Gastroesophageal sphincter (tissue), 4 donors: ENCODE data around the gene CALML6. TPM values are rescaled to one million over a fixed set of nuclear protein-coding genes. Genes with fewer than 3 reads are reported as not detected.

Experiments used
- ATAC-seq: fragments of 150-250 bp; one replicate; pipeline ENCODE4 v1.9.1; 2016; ENCODE audit warnings: mild to moderate bottlenecking, moderate library complexity
- H3K27ac ChIP-seq, 4 donors: fragments of 200-600 bp; sonication (generic) in 3 of 4; 1 replicate in 3 of 4; 2 replicates in 1 of 4; pipeline ENCODE4 v1.5.1; 2016 to 2019
- H3K27me3 ChIP-seq: fragments of 200-600 bp; sonication (generic); one replicate; pipeline ENCODE4 v1.5.1; 2019
- H3K36me3 ChIP-seq, 2 donors: fragments of 200-600 bp; sonication (generic); one replicate each; pipeline ENCODE4 v1.5.1; 2019; ENCODE audit warnings: control low read depth in 1 of 2
- H3K4me1 ChIP-seq, 3 donors: fragments of 200-600 bp; sonication (generic); 1 replicate in 2 of 3; 2 replicates in 1 of 3; pipeline ENCODE4 v1.5.1; 2016 to 2019; ENCODE audit warnings: control low read depth in 2 of 3
- H3K4me3 ChIP-seq, 2 donors: fragments of 200-600 bp; sonication (generic); one replicate each; pipeline ENCODE4 v1.5.1; 2019; ENCODE audit warnings: mild to moderate bottlenecking in 1 of 2, moderate library complexity in 1 of 2
- H3K9me3 ChIP-seq, 3 donors: fragments of 200-600 bp; sonication (generic); one replicate each; pipeline ENCODE4 v1.5.1; 2017 to 2019; ENCODE audit warnings: control low read depth in 2 of 3
- EP300 ChIP-seq: sonication (generic); formaldehyde crosslinking; IDR thresholded peaks from one replicate; pipeline ENCODE4 v1.6.1; 2017; ENCODE audit warnings: antibody characterized with exemption, mild to moderate bottlenecking
- POLR2A ChIP-seq, 2 donors: fragments of 450-650 bp; IDR thresholded peaks; one replicate each; pipeline ENCODE4 v1.6.1; 2017; ENCODE audit warnings: antibody characterized with exemption in 2 of 2, mild to moderate bottlenecking in 2 of 2, moderate library complexity in 1 of 2
- POLR2AphosphoS5 ChIP-seq: sonication (generic); formaldehyde crosslinking; IDR thresholded peaks from one replicate; pipeline ENCODE4 v1.6.1; 2017; ENCODE audit warnings: antibody characterized with exemption
- WGBS, 2 donors: methylation state at CpG; one replicate each; pipeline ENCODE4 v1.1.5; 2018; ENCODE audit warnings: low coverage in 1 of 2; 5-methylcytosine and 5-hydroxymethylcytosine counted together
- total RNA-seq, 4 donors: library from RNA; depleted of rRNA; stranded (reverse); fragments of >200 nt; gene quantifications; one replicate each; pipeline ENCODE4 v1.1.0, GENCODE V29; 2016
- TF ChIP-seq, protein P1 (sequence below), 4 experiments: fragments of 200-600 bp in 2 of 4; fragments of 450-650 bp in 2 of 4; sonication (generic) in 1 of 4; IDR thresholded peaks; one replicate each; pipeline ENCODE4 v1.5.1; 2017 to 2019; ENCODE audit warnings: antibody characterized with exemption in 4 of 4, mild to moderate bottlenecking in 2 of 4, moderate library complexity in 2 of 4

Gene CALML6
- total RNA-seq, 4 donors from 2014 or later: 0.40 to 0.47 TPM; not detected in 2

DNA sequence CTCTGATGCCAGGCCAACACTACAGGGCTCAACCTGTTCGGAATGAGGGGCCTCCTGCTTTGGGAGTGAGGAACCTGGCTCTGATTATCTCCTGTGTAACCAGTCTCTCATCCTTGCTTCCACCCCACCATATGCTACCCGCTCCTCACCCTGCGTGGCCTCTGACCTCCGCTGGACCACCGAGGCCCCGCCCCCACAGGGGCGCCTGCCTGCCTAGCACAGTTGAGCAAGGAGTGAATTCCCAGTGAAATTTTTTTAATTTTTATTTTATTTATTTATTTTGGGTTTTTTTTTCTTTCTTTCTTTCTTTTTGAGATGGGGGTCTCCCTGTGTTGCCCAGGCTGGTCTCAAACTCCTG lies 22.3 kb upstream of the CALML6 start:
- H3K4me1 ChIP-seq: peaks cover 0 to 60% (median 33%) of the 10 kb centered on the region in 3 donors

DNA sequence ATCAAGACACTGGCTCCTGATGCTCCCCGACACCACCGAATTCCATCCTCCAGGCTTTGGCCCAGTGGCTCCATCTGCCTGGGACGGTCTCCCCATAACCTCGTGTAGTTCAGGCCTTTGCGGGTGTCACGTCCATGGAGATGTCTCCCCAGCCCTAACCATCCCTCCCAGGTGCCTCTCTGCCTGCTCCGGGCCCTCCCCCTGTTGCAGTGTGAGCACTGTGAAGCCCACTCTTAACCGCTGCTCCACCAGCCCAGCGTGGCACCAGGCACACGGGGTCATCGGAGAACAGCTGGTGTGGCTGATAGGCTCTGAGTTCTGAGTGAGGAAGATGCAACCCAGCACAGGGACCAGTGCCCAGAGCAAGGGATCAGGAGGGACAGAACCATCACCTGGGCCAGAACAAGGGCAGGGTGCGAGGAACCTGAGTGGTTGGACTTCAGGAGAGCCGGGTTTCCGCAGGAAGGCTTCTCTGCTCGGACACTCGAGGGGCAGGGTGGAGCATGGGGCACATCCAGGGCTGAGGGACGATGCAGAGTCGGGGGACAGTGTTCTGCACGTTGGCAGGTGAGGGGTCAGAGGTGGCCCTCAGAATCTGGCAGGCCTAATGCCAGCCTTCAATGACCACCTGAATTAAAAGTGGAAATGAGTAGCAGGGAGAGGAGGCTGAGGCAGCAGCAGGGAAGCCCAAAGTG lies 21.6 kb upstream of the CALML6 start:
- H3K36me3 ChIP-seq: no peaks in the 10 kb centered on the region
- no peaks in the 10 kb centered on the region for H3K9me3 ChIP-seq
- no peak for TF ChIP-seq POLR2AphosphoS5
- TF ChIP-seq, protein P1, sequence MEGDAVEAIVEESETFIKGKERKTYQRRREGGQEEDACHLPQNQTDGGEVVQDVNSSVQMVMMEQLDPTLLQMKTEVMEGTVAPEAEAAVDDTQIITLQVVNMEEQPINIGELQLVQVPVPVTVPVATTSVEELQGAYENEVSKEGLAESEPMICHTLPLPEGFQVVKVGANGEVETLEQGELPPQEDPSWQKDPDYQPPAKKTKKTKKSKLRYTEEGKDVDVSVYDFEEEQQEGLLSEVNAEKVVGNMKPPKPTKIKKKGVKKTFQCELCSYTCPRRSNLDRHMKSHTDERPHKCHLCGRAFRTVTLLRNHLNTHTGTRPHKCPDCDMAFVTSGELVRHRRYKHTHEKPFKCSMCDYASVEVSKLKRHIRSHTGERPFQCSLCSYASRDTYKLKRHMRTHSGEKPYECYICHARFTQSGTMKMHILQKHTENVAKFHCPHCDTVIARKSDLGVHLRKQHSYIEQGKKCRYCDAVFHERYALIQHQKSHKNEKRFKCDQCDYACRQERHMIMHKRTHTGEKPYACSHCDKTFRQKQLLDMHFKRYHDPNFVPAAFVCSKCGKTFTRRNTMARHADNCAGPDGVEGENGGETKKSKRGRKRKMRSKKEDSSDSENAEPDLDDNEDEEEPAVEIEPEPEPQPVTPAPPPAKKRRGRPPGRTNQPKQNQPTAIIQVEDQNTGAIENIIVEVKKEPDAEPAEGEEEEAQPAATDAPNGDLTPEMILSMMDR (IDR thresholded peaks at IDR 0.05): no peak
- TF ChIP-seq POLR2A (IDR thresholded peaks at IDR 0.05): no peak
- no peak for TF ChIP-seq EP300
- peaks cover 28% of the 10 kb centered on the region for H3K27me3 ChIP-seq
- peaks cover 0 to 53% (median 30%) of the 10 kb centered on the region in 3 donors for H3K4me1 ChIP-seq
- no peak overlapping the region for H3K4me3 ChIP-seq
- ATAC-seq: no peak
- 67% methylated on average over 2 of the region's 19 CpGs; no CpG with 5 or more reads in 1 of the 2 donors for WGBS, 2 donors
- H3K27ac ChIP-seq: no peak overlapping the region

More for the DNA sequence above, 22.3 kb upstream of the CALML6 start:
- H3K9me3 ChIP-seq: no peaks in the 10 kb centered on the region
- peak overlapping the region in 1 of 2 donors; percentile 98 for H3K4me3 ChIP-seq
- peak overlapping the region in 2 of 4 donors; percentile 94 to 97 for H3K27ac ChIP-seq
- peaks cover 28% of the 10 kb centered on the region for H3K27me3 ChIP-seq
- WGBS, 2 donors: 77 to 100% methylated on average over 1 to 5 of the region's 7 CpGs
- H3K36me3 ChIP-seq: no peaks in the 10 kb centered on the region
- TF ChIP-seq POLR2A (IDR thresholded peaks at IDR 0.05) (no peak), POLR2AphosphoS5 (no peak), EP300 (no peak)
- TF ChIP-seq, protein P1 (IDR thresholded peaks at IDR 0.05): no peak
- no peak for ATAC-seq

DNA sequence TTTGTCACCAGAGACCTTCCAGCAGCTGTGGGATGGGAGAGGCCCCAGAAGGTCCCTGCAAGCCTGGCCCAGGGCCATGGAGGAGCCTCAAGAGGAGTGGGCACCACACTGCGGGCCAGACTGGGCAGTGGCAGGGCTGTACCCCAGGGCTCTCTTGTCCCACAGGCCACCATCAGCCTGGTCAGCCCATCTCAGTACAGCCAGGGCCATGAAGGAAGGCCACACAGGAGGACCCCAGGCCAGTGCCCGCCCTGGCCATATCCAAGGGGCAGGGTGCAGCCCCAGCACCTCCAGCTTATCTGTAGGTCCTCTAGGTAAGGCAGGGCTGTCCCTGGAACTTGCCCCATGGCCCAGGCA lies 21.1 kb upstream of the CALML6 start:
- TF ChIP-seq, protein P1 (IDR thresholded peaks at IDR 0.05): no peak
- TF ChIP-seq POLR2A (IDR thresholded peaks at IDR 0.05) (no peak), EP300 (no peak), POLR2AphosphoS5 (no peak)
- H3K36me3 ChIP-seq: no peaks in the 10 kb centered on the region
- no peak overlapping the region for H3K27ac ChIP-seq
- H3K9me3 ChIP-seq: no peaks in the 10 kb centered on the region
- peaks cover 0 to 48% (median 24%) of the 10 kb centered on the region in 3 donors for H3K4me1 ChIP-seq
- no peak for ATAC-seq
- no CpG with 5 or more reads among the region's 2 CpGs for WGBS, 2 donors
- no peak overlapping the region for H3K4me3 ChIP-seq
- H3K27me3 ChIP-seq: peaks cover 28% of the 10 kb centered on the region

DNA sequence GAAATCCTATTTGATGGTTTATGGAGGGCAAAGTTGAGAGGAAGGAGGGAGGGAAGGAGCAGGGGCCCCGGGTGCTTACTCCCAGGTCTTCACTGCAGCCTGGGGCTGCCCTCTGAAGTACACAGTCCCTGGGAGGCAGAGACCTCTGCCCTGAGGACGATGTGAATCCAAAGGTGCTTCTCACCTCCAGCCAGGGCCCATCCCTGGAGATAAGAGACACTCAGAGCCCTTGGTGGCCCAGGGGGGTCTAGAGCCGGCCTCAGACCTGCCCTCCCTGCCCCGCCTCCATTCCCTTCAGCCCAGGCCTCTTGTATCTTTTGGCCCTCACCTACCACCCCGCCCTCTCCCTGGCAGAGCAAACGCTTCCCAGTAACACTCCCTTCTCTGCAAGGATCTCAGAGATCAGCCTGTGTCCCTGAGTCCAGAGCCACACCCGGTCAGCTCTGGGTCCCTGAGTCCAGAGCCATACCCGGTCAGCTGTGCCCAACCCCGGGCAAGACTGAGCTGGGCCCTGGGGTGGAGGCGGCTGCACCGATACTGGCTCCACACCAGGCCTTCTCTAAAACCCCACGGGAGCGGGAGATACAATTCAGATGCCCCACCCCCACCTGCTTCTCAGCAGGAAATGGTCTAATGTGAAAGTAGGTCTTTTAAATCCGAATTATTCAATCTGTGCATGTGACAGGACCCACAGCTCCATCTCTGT lies 20.6 kb upstream of the CALML6 start:
- no peak overlapping the region for H3K27ac ChIP-seq

More for the DNA sequence above, 20.6 kb upstream of the CALML6 start:
- H3K9me3 ChIP-seq: no peaks in the 10 kb centered on the region
- no peak for TF ChIP-seq POLR2AphosphoS5
- no peak for TF ChIP-seq POLR2A (IDR thresholded peaks at IDR 0.05)
- TF ChIP-seq, protein P1 (IDR thresholded peaks at IDR 0.05): no peak
- no peak for TF ChIP-seq EP300
- no peak overlapping the region for H3K4me3 ChIP-seq
- WGBS, 2 donors: 7% methylated on average over 2 of the region's 14 CpGs; no CpG with 5 or more reads in 1 of the 2 donors
- H3K4me1 ChIP-seq: peaks cover 0 to 43% (median 20%) of the 10 kb centered on the region in 3 donors
- ATAC-seq: no peak
- no peaks in the 10 kb centered on the region for H3K36me3 ChIP-seq
- H3K27me3 ChIP-seq: peaks cover 31% of the 10 kb centered on the region
